ENCODE results near the gene IMPDH2. TPM values are rescaled to one million over a fixed set of nuclear protein-coding genes. Genes with fewer than 3 reads are reported as not detected.

Gene IMPDH2
- total RNA-seq, 1 donor from 2014 or later = 206 TPM

GRCh38 chr3:49025793-49026520, 3.2 kb downstream of the IMPDH2 start:
- Mint-ChIP-seq H3K27ac (peak overlapping the region; percentile 4), H3K4me3 (ENCODE audit: low read depth) (no peak overlapping the region), H3K9me3 (ENCODE audit: low read depth) (no peaks in the 10 kb centered on the region), H3K36me3 (ENCODE audit: insufficient read depth) (peaks cover 14% of the 10 kb centered on the region), H3K27me3 (no peaks in the 10 kb centered on the region), H3K4me1 (ENCODE audit: low read depth) (peaks cover 19% of the 10 kb centered on the region)
- TF ChIP-seq, protein P1, sequence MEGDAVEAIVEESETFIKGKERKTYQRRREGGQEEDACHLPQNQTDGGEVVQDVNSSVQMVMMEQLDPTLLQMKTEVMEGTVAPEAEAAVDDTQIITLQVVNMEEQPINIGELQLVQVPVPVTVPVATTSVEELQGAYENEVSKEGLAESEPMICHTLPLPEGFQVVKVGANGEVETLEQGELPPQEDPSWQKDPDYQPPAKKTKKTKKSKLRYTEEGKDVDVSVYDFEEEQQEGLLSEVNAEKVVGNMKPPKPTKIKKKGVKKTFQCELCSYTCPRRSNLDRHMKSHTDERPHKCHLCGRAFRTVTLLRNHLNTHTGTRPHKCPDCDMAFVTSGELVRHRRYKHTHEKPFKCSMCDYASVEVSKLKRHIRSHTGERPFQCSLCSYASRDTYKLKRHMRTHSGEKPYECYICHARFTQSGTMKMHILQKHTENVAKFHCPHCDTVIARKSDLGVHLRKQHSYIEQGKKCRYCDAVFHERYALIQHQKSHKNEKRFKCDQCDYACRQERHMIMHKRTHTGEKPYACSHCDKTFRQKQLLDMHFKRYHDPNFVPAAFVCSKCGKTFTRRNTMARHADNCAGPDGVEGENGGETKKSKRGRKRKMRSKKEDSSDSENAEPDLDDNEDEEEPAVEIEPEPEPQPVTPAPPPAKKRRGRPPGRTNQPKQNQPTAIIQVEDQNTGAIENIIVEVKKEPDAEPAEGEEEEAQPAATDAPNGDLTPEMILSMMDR (IDR thresholded peaks at IDR 0.05; ENCODE audit: unreplicated experiment) = no peak
- DNase-seq (ENCODE audit: low spot score, unreplicated experiment) = no peak

DNA sequence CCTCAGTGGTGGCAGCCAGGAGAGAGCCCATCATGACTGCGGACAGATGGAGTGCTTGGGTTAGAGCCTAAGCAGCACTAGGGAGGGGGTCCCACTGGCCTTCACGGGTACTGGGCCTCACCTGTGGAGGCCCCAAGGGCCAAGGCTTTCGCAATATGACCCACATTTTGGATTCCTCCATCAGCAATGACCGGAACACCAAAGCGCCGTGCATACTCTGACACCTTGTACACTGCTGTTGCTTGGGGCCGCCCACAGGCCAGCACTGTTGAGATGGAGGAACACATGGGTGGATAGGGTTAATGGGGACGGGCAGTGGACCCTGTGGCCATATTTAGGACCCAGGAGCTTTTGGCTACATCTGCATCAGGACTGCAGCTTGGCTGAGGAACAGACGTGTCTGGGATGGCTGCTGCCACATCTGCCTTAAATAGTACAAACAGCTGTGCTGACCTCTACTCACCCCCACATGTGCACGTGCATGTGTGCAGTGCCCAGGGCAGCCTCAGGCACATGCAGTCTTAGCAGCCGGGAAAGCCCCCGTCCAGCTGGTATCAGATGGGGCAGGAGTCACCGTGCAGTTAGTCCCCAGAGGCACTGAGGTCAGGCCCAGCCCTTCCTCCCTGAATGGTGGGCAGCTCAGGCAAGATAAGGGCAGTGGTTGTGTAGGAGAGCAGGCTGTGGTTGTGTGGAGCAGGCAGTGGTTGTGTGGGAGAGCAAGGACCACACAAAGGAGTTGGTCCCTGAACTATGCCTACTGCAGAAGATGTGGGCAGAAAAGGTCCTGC, 4.0 kb downstream of the IMPDH2 start:
- peaks cover 20% of the 10 kb centered on the region for H3K4me1 Mint-ChIP-seq (ENCODE audit: low read depth)
- TF ChIP-seq, protein P1 (IDR thresholded peaks at IDR 0.05; ENCODE audit: unreplicated experiment) = no peak
- H3K27me3 Mint-ChIP-seq = no peaks in the 10 kb centered on the region
- DNase-seq (ENCODE audit: low spot score, unreplicated experiment) = no peak
- H3K36me3 Mint-ChIP-seq (ENCODE audit: insufficient read depth) = peaks cover 14% of the 10 kb centered on the region
- no peaks in the 10 kb centered on the region for H3K9me3 Mint-ChIP-seq (ENCODE audit: low read depth)
- H3K4me3 Mint-ChIP-seq (ENCODE audit: low read depth) = no peak overlapping the region
- H3K27ac Mint-ChIP-seq = peak overlapping the region; percentile 4

GRCh38 chr3:49024449-49024848, 4.7 kb downstream of the IMPDH2 start:
- no peaks in the 10 kb centered on the region for H3K9me3 Mint-ChIP-seq (ENCODE audit: low read depth)
- TF ChIP-seq, protein P1 (IDR thresholded peaks at IDR 0.05; ENCODE audit: unreplicated experiment) = no peak
- H3K27me3 Mint-ChIP-seq = no peaks in the 10 kb centered on the region
- no peak overlapping the region for H3K4me3 Mint-ChIP-seq (ENCODE audit: low read depth)
- H3K4me1 Mint-ChIP-seq (ENCODE audit: low read depth) = peaks cover 27% of the 10 kb centered on the region
- no peak for DNase-seq (ENCODE audit: low spot score, unreplicated experiment)
- peaks cover 14% of the 10 kb centered on the region for H3K36me3 Mint-ChIP-seq (ENCODE audit: insufficient read depth)
- H3K27ac Mint-ChIP-seq = no peak overlapping the region

DNA sequence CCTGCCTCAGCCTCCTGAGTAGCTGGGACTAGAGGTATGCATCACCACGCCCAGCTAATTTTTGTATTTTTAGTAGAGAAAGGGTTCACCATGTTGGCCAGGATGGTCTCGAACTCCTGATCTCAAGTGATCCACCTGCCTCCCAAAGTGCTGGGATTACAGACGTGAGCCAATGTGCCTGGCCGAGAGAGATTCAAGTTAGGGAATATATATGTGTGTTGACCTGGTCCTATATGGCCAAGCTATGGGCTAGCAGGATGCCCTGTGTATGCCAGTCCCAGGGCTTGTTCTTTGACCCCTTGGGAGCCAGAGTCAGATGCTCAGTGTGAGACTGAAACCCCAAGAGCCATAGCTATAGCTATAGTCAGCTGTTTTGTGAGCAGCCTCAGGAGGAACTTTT, 5.4 kb downstream of the IMPDH2 start:
- Mint-ChIP-seq H3K27ac (no peak overlapping the region), H3K4me3 (ENCODE audit: low read depth) (peak overlapping the region; percentile 35), H3K27me3 (no peaks in the 10 kb centered on the region), H3K9me3 (ENCODE audit: low read depth) (no peaks in the 10 kb centered on the region), H3K4me1 (ENCODE audit: low read depth) (peaks cover 26% of the 10 kb centered on the region), H3K36me3 (ENCODE audit: insufficient read depth) (peaks cover 14% of the 10 kb centered on the region)
- TF ChIP-seq, protein P1 (IDR thresholded peaks at IDR 0.05; ENCODE audit: unreplicated experiment) = no peak
- DNase-seq (ENCODE audit: low spot score, unreplicated experiment) = no peak

DNA sequence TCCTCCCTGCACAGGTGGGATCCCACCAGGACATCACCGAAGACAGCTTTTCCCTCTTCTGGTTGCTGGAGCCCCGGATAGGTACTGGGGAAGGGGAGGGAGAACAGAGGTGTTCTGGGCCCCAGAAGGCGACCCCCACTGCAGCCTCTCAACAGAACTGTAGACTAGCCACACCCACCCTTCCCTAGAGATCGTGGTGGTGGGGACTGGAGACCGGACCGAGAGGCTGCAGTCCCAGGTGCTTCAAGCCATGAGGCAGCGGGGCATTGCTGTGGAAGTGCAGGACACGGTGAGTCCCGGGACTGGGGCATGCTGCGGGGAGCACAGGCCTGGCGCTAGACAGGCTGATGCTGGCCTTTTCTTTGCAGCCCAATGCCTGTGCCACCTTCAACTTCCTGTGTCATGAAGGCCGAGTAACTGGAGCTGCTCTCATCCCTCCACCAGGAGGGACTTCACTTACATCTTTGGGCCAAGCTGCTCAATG, 6.5 kb downstream of the IMPDH2 start:
- DNase-seq (ENCODE audit: low spot score, unreplicated experiment) = no peak
- H3K4me1 Mint-ChIP-seq (ENCODE audit: low read depth) = peaks cover 23% of the 10 kb centered on the region
- no peaks in the 10 kb centered on the region for H3K27me3 Mint-ChIP-seq
- peak overlapping the region; percentile 94 for H3K4me3 Mint-ChIP-seq (ENCODE audit: low read depth)
- TF ChIP-seq, protein P1 (IDR thresholded peaks at IDR 0.05; ENCODE audit: unreplicated experiment) = no peak
- H3K36me3 Mint-ChIP-seq (ENCODE audit: insufficient read depth) = peaks cover 13% of the 10 kb centered on the region
- H3K9me3 Mint-ChIP-seq (ENCODE audit: low read depth) = no peaks in the 10 kb centered on the region
- peak overlapping the region; percentile 98 for H3K27ac Mint-ChIP-seq
